ENCODE data around the gene JMJD7.

JMJD7 gene

GRCh38 chr15:41853831-41854230 lies 25.9 kb downstream of the JMJD7 start:
- no peaks in the 10 kb centered on the region for H3K36me3 ChIP-seq (ENCODE audit: control insufficient read depth, insufficient read depth, low read length)
- H3K9ac ChIP-seq (ENCODE audit: low read length), result no peak overlapping the region
- no peak overlapping the region for H3K27ac ChIP-seq (ENCODE audit: low read depth, low read length)
- H3K27me3 ChIP-seq (ENCODE audit: control insufficient read depth, insufficient read depth, low read length), result no peaks in the 10 kb centered on the region
- H3K4me1 ChIP-seq (ENCODE audit: control insufficient read depth, insufficient read depth, low read length), result no peaks in the 10 kb centered on the region
- H3K4me3 ChIP-seq (ENCODE audit: low read length), result no peak overlapping the region

- Histone ChIP-seq H3K27me3 (ENCODE audit: control insufficient read depth, insufficient read depth, low read length) (no peaks in the 10 kb centered on the region), H3K36me3 (ENCODE audit: control insufficient read depth, insufficient read depth, low read length) (no peaks in the 10 kb centered on the region), H3K4me3 (ENCODE audit: low read length) (no peak overlapping the region), H3K4me1 (ENCODE audit: control insufficient read depth, insufficient read depth, low read length) (no peaks in the 10 kb centered on the region), H3K27ac (ENCODE audit: low read depth, low read length) (no peak overlapping the region), H3K9ac (ENCODE audit: low read length) (no peak overlapping the region)
Measured at GRCh38 chr15:41854443-41854842, 26.6 kb downstream of the JMJD7 start.

GRCh38 chr15:41855261-41855961 lies 27.5 kb downstream of the JMJD7 start:
- Histone ChIP-seq H3K36me3 (ENCODE audit: control insufficient read depth, insufficient read depth, low read length) (no peaks in the 10 kb centered on the region), H3K27ac (ENCODE audit: low read depth, low read length) (no peak overlapping the region), H3K27me3 (ENCODE audit: control insufficient read depth, insufficient read depth, low read length) (no peaks in the 10 kb centered on the region), H3K9ac (ENCODE audit: low read length) (no peak overlapping the region), H3K4me1 (ENCODE audit: control insufficient read depth, insufficient read depth, low read length) (no peaks in the 10 kb centered on the region), H3K4me3 (ENCODE audit: low read length) (no peak overlapping the region)

- H3K27me3 ChIP-seq (ENCODE audit: control insufficient read depth, insufficient read depth, low read length), result no peaks in the 10 kb centered on the region
- H3K4me3 ChIP-seq (ENCODE audit: low read length), result no peak overlapping the region
- H3K9ac ChIP-seq (ENCODE audit: low read length), result no peak overlapping the region
- no peaks in the 10 kb centered on the region for H3K4me1 ChIP-seq (ENCODE audit: control insufficient read depth, insufficient read depth, low read length)
- H3K27ac ChIP-seq (ENCODE audit: low read depth, low read length), result no peak overlapping the region
- H3K36me3 ChIP-seq (ENCODE audit: control insufficient read depth, insufficient read depth, low read length), result no peaks in the 10 kb centered on the region
Measured at GRCh38 chr15:41856262-41856661, 28.4 kb downstream of the JMJD7 start.

GRCh38 chr15:41856716-41857115 lies 28.8 kb downstream of the JMJD7 start:
- H3K9ac ChIP-seq (ENCODE audit: low read length), result no peak overlapping the region
- H3K4me1 ChIP-seq (ENCODE audit: control insufficient read depth, insufficient read depth, low read length), result no peaks in the 10 kb centered on the region
- H3K27ac ChIP-seq (ENCODE audit: low read depth, low read length), result no peak overlapping the region
- H3K27me3 ChIP-seq (ENCODE audit: control insufficient read depth, insufficient read depth, low read length), result no peaks in the 10 kb centered on the region
- H3K4me3 ChIP-seq (ENCODE audit: low read length), result no peak overlapping the region
- H3K36me3 ChIP-seq (ENCODE audit: control insufficient read depth, insufficient read depth, low read length), result no peaks in the 10 kb centered on the region

GRCh38 chr15:41857316-41857715 lies 29.4 kb downstream of the JMJD7 start:
- Histone ChIP-seq H3K27me3 (ENCODE audit: control insufficient read depth, insufficient read depth, low read length) (no peaks in the 10 kb centered on the region), H3K36me3 (ENCODE audit: control insufficient read depth, insufficient read depth, low read length) (no peaks in the 10 kb centered on the region), H3K4me1 (ENCODE audit: control insufficient read depth, insufficient read depth, low read length) (no peaks in the 10 kb centered on the region), H3K4me3 (ENCODE audit: low read length) (no peak overlapping the region), H3K27ac (ENCODE audit: low read depth, low read length) (no peak overlapping the region), H3K9ac (ENCODE audit: low read length) (no peak overlapping the region)

GRCh38 chr15:41858756-41859155 lies 30.9 kb downstream of the JMJD7 start:
- Histone ChIP-seq H3K27me3 (ENCODE audit: control insufficient read depth, insufficient read depth, low read length) (no peaks in the 10 kb centered on the region), H3K4me3 (ENCODE audit: low read length) (no peak overlapping the region), H3K36me3 (ENCODE audit: control insufficient read depth, insufficient read depth, low read length) (no peaks in the 10 kb centered on the region), H3K27ac (ENCODE audit: low read depth, low read length) (no peak overlapping the region), H3K9ac (ENCODE audit: low read length) (no peak overlapping the region), H3K4me1 (ENCODE audit: control insufficient read depth, insufficient read depth, low read length) (no peaks in the 10 kb centered on the region)

- Histone ChIP-seq H3K9ac (ENCODE audit: low read length) (no peak overlapping the region), H3K36me3 (ENCODE audit: control insufficient read depth, insufficient read depth, low read length) (no peaks in the 10 kb centered on the region), H3K27ac (ENCODE audit: low read depth, low read length) (no peak overlapping the region)
Measured at GRCh38 chr15:41860049-41860828, 32.3 kb downstream of the JMJD7 start.

GRCh38 chr15:41861736-41862356 lies 34.0 kb downstream of the JMJD7 start:
- H3K4me1 ChIP-seq (ENCODE audit: control insufficient read depth, insufficient read depth, low read length), result no peaks in the 10 kb centered on the region
- no peaks in the 10 kb centered on the region for H3K27me3 ChIP-seq (ENCODE audit: control insufficient read depth, insufficient read depth, low read length)
- H3K27ac ChIP-seq (ENCODE audit: low read depth, low read length), result no peak overlapping the region
- no peak overlapping the region for H3K9ac ChIP-seq (ENCODE audit: low read length)
- no peak overlapping the region for H3K4me3 ChIP-seq (ENCODE audit: low read length)
- no peaks in the 10 kb centered on the region for H3K36me3 ChIP-seq (ENCODE audit: control insufficient read depth, insufficient read depth, low read length)

More at GRCh38 chr15:41860049-41860828, 32.3 kb downstream of the JMJD7 start:
- Histone ChIP-seq H3K4me3 (ENCODE audit: low read length) (no peak overlapping the region), H3K27me3 (ENCODE audit: control insufficient read depth, insufficient read depth, low read length) (no peaks in the 10 kb centered on the region), H3K4me1 (ENCODE audit: control insufficient read depth, insufficient read depth, low read length) (no peaks in the 10 kb centered on the region)

GRCh38 chr15:41862515-41863116 lies 34.7 kb downstream of the JMJD7 start:
- Histone ChIP-seq H3K4me3 (ENCODE audit: low read length) (no peak overlapping the region), H3K36me3 (ENCODE audit: control insufficient read depth, insufficient read depth, low read length) (no peaks in the 10 kb centered on the region), H3K27ac (ENCODE audit: low read depth, low read length) (no peak overlapping the region), H3K4me1 (ENCODE audit: control insufficient read depth, insufficient read depth, low read length) (no peaks in the 10 kb centered on the region), H3K27me3 (ENCODE audit: control insufficient read depth, insufficient read depth, low read length) (no peaks in the 10 kb centered on the region), H3K9ac (ENCODE audit: low read length) (no peak overlapping the region)

- no peaks in the 10 kb centered on the region for H3K4me1 ChIP-seq (ENCODE audit: control insufficient read depth, insufficient read depth, low read length)
- H3K4me3 ChIP-seq (ENCODE audit: low read length), result no peak overlapping the region
- no peak overlapping the region for H3K9ac ChIP-seq (ENCODE audit: low read length)
- H3K36me3 ChIP-seq (ENCODE audit: control insufficient read depth, insufficient read depth, low read length), result no peaks in the 10 kb centered on the region
- H3K27ac ChIP-seq (ENCODE audit: low read depth, low read length), result no peak overlapping the region
- no peaks in the 10 kb centered on the region for H3K27me3 ChIP-seq (ENCODE audit: control insufficient read depth, insufficient read depth, low read length)
Measured at GRCh38 chr15:41865490-41866055, 37.7 kb downstream of the JMJD7 start.

- H3K9ac ChIP-seq (ENCODE audit: low read length), result no peak overlapping the region
- no peak overlapping the region for H3K4me3 ChIP-seq (ENCODE audit: low read length)
- H3K36me3 ChIP-seq (ENCODE audit: control insufficient read depth, insufficient read depth, low read length), result no peaks in the 10 kb centered on the region
- no peaks in the 10 kb centered on the region for H3K27me3 ChIP-seq (ENCODE audit: control insufficient read depth, insufficient read depth, low read length)
- H3K4me1 ChIP-seq (ENCODE audit: control insufficient read depth, insufficient read depth, low read length), result no peaks in the 10 kb centered on the region
- H3K27ac ChIP-seq (ENCODE audit: low read depth, low read length), result no peak overlapping the region
Measured at GRCh38 chr15:41866263-41866703, 38.4 kb downstream of the JMJD7 start.

Measured in rectal smooth muscle tissue (tissue), 1 donor.